GM12878 (cell line): ENCODE measurements around the gene LYPD4. TPM values are rescaled to one million over a fixed set of nuclear protein-coding genes. Genes with fewer than 3 reads are reported as not detected.

ENCODE experiments used
- ATAC-seq: fragments of 200-7000 bp; cut with Tn5 transposase; 3 replicates; pipeline ENCODE4 v1.9.1; 2020; ENCODE audit warnings: mild to moderate bottlenecking, moderate library complexity
- BruUV-seq: library from RNA; stranded (reverse); fragments of 400-500 nt; replicated peaks from 2 replicates; lab custom pipeline; 2021; lab: Mats Ljungman, UMichigan
- CTCF ChIA-PET: fragments of 300-600 bp; sonication (Branson Sonifier 250); formaldehyde crosslinking; extraction: SDS; loops from one replicate; lab custom pipeline; 2021; ENCODE audit warnings: inconsistent platforms; lab: Yijun Ruan, JAX
- POLR2A ChIA-PET: fragments of 350-600 bp; formaldehyde crosslinking; extraction: SDS; loops from one replicate; lab custom pipeline; 2021; ENCODE audit warnings: inconsistent platforms; lab: Charles Lee
- RAD21 ChIA-PET: fragments of 300-600 bp; sonication (Branson Sonifier 250); formaldehyde crosslinking; loops from one replicate; lab custom pipeline; 2023; ENCODE audit warnings: antibody characterized with exemption; ENCODE audit not compliant: unreplicated experiment; lab: Charles Lee
- SMC1A ChIA-PET: fragments of 300-600 bp; sonication (Branson Sonifier 250); formaldehyde crosslinking; loops from one replicate; lab custom pipeline; 2023; ENCODE audit not compliant: unreplicated experiment, uncharacterized antibody; lab: Charles Lee
- DNase-seq: peaks from one replicate; pipeline ENCODE4 v3.0.0-alpha.2; 2011; ENCODE audit warnings: low read depth, low spot score
- FAIRE-seq: peaks from 3 replicates; lab custom pipeline; 2011; peaks lifted over from hg19 to GRCh38; lab: Jason Lieb, UNC
- H2AFZ ChIP-seq: 2 replicates; pipeline ENCODE4 v1.6.0; 2011; ENCODE audit warnings: low read depth, low read length, control low read depth; ENCODE audit not compliant: control insufficient read depth
- H3K27ac ChIP-seq: 2 replicates; pipeline ENCODE4 v1.5.1; 2011; ENCODE audit warnings: control low read depth; ENCODE audit not compliant: control insufficient read depth, insufficient read depth
- H3K27me3 ChIP-seq, 2 experiments: replicated peaks in 1 of 2; 2 replicates each; pipeline versions ENCODE4 v1.6.0 to v1.6.1; 2011; ENCODE audit warnings: low read length in 1 of 2; ENCODE audit not compliant: control insufficient read depth in 2 of 2, insufficient read depth in 2 of 2
- H3K36me3 ChIP-seq, 2 experiments: 2 replicates each; pipeline ENCODE4 v1.5.1; 2011; ENCODE audit warnings: low read length in 1 of 2; ENCODE audit not compliant: control insufficient read depth in 2 of 2, insufficient read depth in 2 of 2
- H3K4me1 ChIP-seq: 2 replicates; pipeline ENCODE4 v1.6.1; 2011; ENCODE audit warnings: mild to moderate bottlenecking, low read length, moderate library complexity, mixed read lengths; ENCODE audit not compliant: control insufficient read depth, insufficient read depth
- H3K4me2 ChIP-seq: 2 replicates; pipeline ENCODE4 v1.6.0; 2011; ENCODE audit warnings: control low read depth; ENCODE audit not compliant: control insufficient read depth, insufficient read depth
- H3K4me3 ChIP-seq: fragments of 200-600 bp; sonication (generic); 2 replicates; pipeline ENCODE4 v1.5.1; 2016
- H3K79me2 ChIP-seq: 2 replicates; pipeline ENCODE4 v1.6.0; 2011; ENCODE audit warnings: low read length; ENCODE audit not compliant: control insufficient read depth, insufficient read depth
- H3K9ac ChIP-seq: 2 replicates; pipeline ENCODE4 v1.8.0; 2011; ENCODE audit warnings: low read length, control low read depth, mixed read lengths; ENCODE audit not compliant: control insufficient read depth, insufficient read depth
- H3K9me3 ChIP-seq: replicated peaks from 3 replicates; pipeline ENCODE4 v1.5.1; 2011; ENCODE audit warnings: mild to moderate bottlenecking, low read length; ENCODE audit not compliant: control insufficient read depth, insufficient read depth
- H4K20me1 ChIP-seq: 2 replicates; pipeline ENCODE4 v1.6.0; 2011; ENCODE audit not compliant: control insufficient read depth, insufficient read depth
- CTCF ChIP-seq, 3 experiments: IDR thresholded peaks in 2 of 3; conservative IDR thresholded peaks in 1 of 3; 2 replicates each; pipeline ENCODE4 v1.5.1; 2011; ENCODE audit warnings: low read depth in 3 of 3, low read length in 3 of 3, mild to moderate bottlenecking in 3 of 3, control low read depth in 2 of 3, moderate library complexity in 2 of 3, inconsistent platforms in 1 of 3, mixed read lengths in 1 of 3; ENCODE audit not compliant: control insufficient read depth in 2 of 3, insufficient read depth in 1 of 3; ENCODE audit errors: extremely low read depth in 1 of 3
- EGR1 ChIP-seq, 2 experiments: IDR thresholded peaks; 1 replicate in 1 of 2; 2 replicates in 1 of 2; pipeline ENCODE4 v1.6.1; 2011 to 2012; ENCODE audit warnings: low read depth in 2 of 2, low read length in 2 of 2, borderline replicate concordance in 1 of 2, mild to moderate bottlenecking in 1 of 2, moderate library complexity in 1 of 2
- MLLT1 ChIP-seq: fragments of 450-650 bp; IDR thresholded peaks from 2 replicates; pipeline ENCODE4 v1.6.1; 2016; ENCODE audit warnings: mild to moderate bottlenecking
- PKNOX1 ChIP-seq: fragments of 450-650 bp; IDR thresholded peaks from 2 replicates; pipeline ENCODE4 v1.6.1; 2016; ENCODE audit warnings: mild to moderate bottlenecking
- POLR2A ChIP-seq: IDR thresholded peaks from 2 replicates; pipeline ENCODE4 v1.6.1; 2011; ENCODE audit warnings: low read depth, mild to moderate bottlenecking, low read length
- SMAD5 ChIP-seq: IDR thresholded peaks from 2 replicates; pipeline ENCODE4 v1.6.1; 2016; ENCODE audit warnings: antibody characterized with exemption, low read depth
- SRF ChIP-seq, 2 experiments: IDR thresholded peaks; 2 replicates each; pipeline ENCODE4 v1.6.1; 2011; ENCODE audit warnings: low read depth in 2 of 2, low read length in 2 of 2, mild to moderate bottlenecking in 1 of 2, moderate library complexity in 1 of 2
- SUZ12 ChIP-seq: fragments of 200-600 bp; sonication (generic); IDR thresholded peaks from one replicate; pipeline ENCODE4 v1.6.1; 2018; ENCODE audit warnings: antibody characterized with exemption, mild to moderate bottlenecking; ENCODE audit not compliant: unreplicated experiment
- TARDBP ChIP-seq: IDR thresholded peaks from 2 replicates; pipeline ENCODE4 v1.6.1; 2016; ENCODE audit warnings: borderline replicate concordance
- ZNF622 ChIP-seq: fragments of 450-650 bp; IDR thresholded peaks from 2 replicates; pipeline ENCODE4 v1.6.1; 2017; ENCODE audit warnings: mild to moderate bottlenecking, inconsistent platforms
- WGBS: methylation state at CpG from one replicate; pipeline ENCODE4 v1.1.6; 2016; ENCODE audit warnings: low lambda C conversion rate; ENCODE audit not compliant: insufficient replicate concordance, insufficient coverage; ENCODE audit errors: missing lambda C conversion rate; 5-methylcytosine and 5-hydroxymethylcytosine counted together
- in situ Hi-C: fragments of 300-500 bp; cut with MboI; formaldehyde crosslinking; loops from 9 replicates; pipeline ENCODE4 v1.14.3; 2018; ENCODE audit warnings: mixed read lengths
- intact Hi-C: fragments of 100-400 bp; cut with micrococcal nuclease; formaldehyde crosslinking; loops from one replicate; pipeline ENCODE4 v1.14.2; 2022; ENCODE audit not compliant: unreplicated experiment
- polyA plus RNA-seq, 11 experiments: library from polyadenylated mRNA; depleted of rRNA in 4 of 11; unstranded in 6 of 11; stranded (reverse) in 5 of 11; fragments of >200 nt; fragmentation: Nextera tagmentation in 4 of 11; fragmentation: Illumina TruSeq in 1 of 11; extraction: Ambion mirVana in 4 of 11; extraction: Trizol in 1 of 11; gene quantifications; 1 replicate in 1 of 11; 2 replicates in 10 of 11; pipeline versions ENCODE4 v1.2.1 to v1.2.3, GENCODE V29; 2011 to 2016; ENCODE audit warnings: inconsistent platforms in 2 of 11, missing spikeins in 2 of 11, low read depth in 1 of 11
- total RNA-seq, 4 experiments: library from RNA; depleted of rRNA in 3 of 4; stranded (reverse); fragments of >200 nt in 3 of 4; fragmentation: Illumina TruSeq in 1 of 4; extraction: Trizol in 1 of 4; gene quantifications; 2 replicates each; pipeline versions ENCODE4 v1.2.1 to v1.2.3, GENCODE V29; 2013 to 2021

The LYPD4 gene
- total and polyA plus RNA-seq, 10 of the 15 experiments (the other 5 are each of a cell fraction or from before 2014, with no cell fraction given), result not detected

GRCh38 chr19:41807176-41807575, 37.3 kb downstream of the LYPD4 start (continued):
- TF ChIP-seq CTCF (IDR thresholded peaks at IDR 0.05 in 2 of 3, conservative IDR thresholded peaks at IDR 0.05 in 1 of 3; ENCODE audit: control insufficient read depth in 2 of 3, extremely low read depth in 1 of 3, insufficient read depth in 1 of 3, low read depth in 3 of 3, low read length in 3 of 3) (no peak), SUZ12 (no peak), ZNF622 (no peak), TARDBP (no peak)

GRCh38 chr19:41804336-41804735, 40.1 kb downstream of the LYPD4 start:
- 23% methylated on average over 3 of the region's 3 CpGs for WGBS
- ChIA-PET SMC1A (interaction anchor here (0.6 to 0.7 kb wide), 2 partner anchors 16 to 103 kb away, joined by 3 to 4 read pairs; no protein-coding TSS in a partner anchor), RAD21 (no interaction called here), CTCF (interaction anchor here (0.6 to 1.9 kb wide), 4 partner anchors 9 to 31 kb away, joined by 3 to 7 read pairs (median 4); no protein-coding TSS in a partner anchor), POLR2A (no interaction called here)
- Histone ChIP-seq H3K79me2 (no peaks in the 10 kb centered on the region), H3K4me1 (no peaks in the 10 kb centered on the region; the same call in 1 of the 2 replicates), H3K27me3 (no peaks in the 10 kb centered on the region; a peak in 1 of 4 replicates), H3K4me2 (no peak overlapping the region), H3K9ac (no peak overlapping the region), H3K27ac (no peak overlapping the region), H3K36me3 (no peaks in the 10 kb centered on the region), H3K4me3 (no peak overlapping the region), H4K20me1 (no peaks in the 10 kb centered on the region; the same call in 1 of the 2 replicates), H3K9me3 (no peaks in the 10 kb centered on the region), H2AFZ (no peak overlapping the region)
- ATAC-seq, result no peak
- intact Hi-C loops (no loop called here), in situ Hi-C loops (no loop called here)
- no peak for TF ChIP-seq PKNOX1
- TF ChIP-seq SMAD5, result no peak
- no peak for TF ChIP-seq POLR2A
- TF ChIP-seq EGR1 (IDR thresholded peaks at IDR 0.05; ENCODE audit: borderline replicate concordance in 1 of 2, low read depth in 2 of 2, low read length in 2 of 2), result no peak
- TF ChIP-seq SRF (IDR thresholded peaks at IDR 0.05; ENCODE audit: low read depth in 2 of 2, low read length in 2 of 2), result 0 out of 4 replicates have a peak, but pooled peaks of 1 of the 2 experiments have one; percentile 45
- no peak for TF ChIP-seq MLLT1
- no peak for FAIRE-seq
- BruUV-seq, result no TSS peak
- no peak for DNase-seq
